Heart left ventricle (tissue), 16 donors: ENCODE measurements around the gene PTTG2. TPM values are rescaled to one million over a fixed set of nuclear protein-coding genes. Genes with fewer than 3 reads are reported as not detected.

Source experiments
- ATAC-seq, 4 donors: fragments of 200-7000 bp; cut with Tn5 transposase; one replicate each; pipeline ENCODE4 v1.9.1; 2020 to 2022; ENCODE audit warnings: moderate library complexity in 4 of 4, mild to moderate bottlenecking in 3 of 4, moderate number of reproducible peaks in 1 of 4
- DNase-seq, 5 donors: peaks; one replicate each; pipeline ENCODE4 v3.0.0-alpha.2; 2020
- H3K27ac ChIP-seq, 12 donors: fragments of 200-600 bp; sonication (generic) in 4 of 12; one replicate each; pipeline versions ENCODE4 v1.5.0 to v1.8.0; 2016 to 2022; ENCODE audit warnings: mild to moderate bottlenecking in 2 of 12
- H3K27me3 ChIP-seq, 9 donors: fragments of 200-600 bp; sonication (generic) in 2 of 9; one replicate each; pipeline versions ENCODE4 v1.5.1 to v1.8.0; 2016 to 2022; ENCODE audit warnings: mild to moderate bottlenecking in 3 of 9
- H3K36me3 ChIP-seq, 9 donors: fragments of 200-600 bp; sonication (generic) in 2 of 9; one replicate each; pipeline versions ENCODE4 v1.5.0 to v1.8.0; 2018 to 2022; ENCODE audit warnings: mild to moderate bottlenecking in 2 of 9
- H3K4me1 ChIP-seq, 12 donors: fragments of 200-600 bp; sonication (generic) in 4 of 12; one replicate each; pipeline versions ENCODE4 v1.5.0 to v1.8.0; 2016 to 2022; ENCODE audit warnings: mild to moderate bottlenecking in 3 of 12
- H3K4me3 ChIP-seq, 12 donors: fragments of 200-600 bp; sonication (generic) in 4 of 12; one replicate each; pipeline versions ENCODE4 v1.5.0 to v1.8.0; 2017 to 2022; ENCODE audit warnings: mild to moderate bottlenecking in 9 of 12, moderate library complexity in 4 of 12
- H3K9me3 ChIP-seq, 12 donors: fragments of 200-600 bp; sonication (generic) in 4 of 12; one replicate each; pipeline versions ENCODE4 v1.5.0 to v1.8.0; 2016 to 2022; ENCODE audit warnings: mild to moderate bottlenecking in 1 of 12
- CTCF ChIP-seq, 12 donors: fragments of 200-600 bp; sonication (generic) in 4 of 12; IDR thresholded peaks; one replicate each; pipeline versions ENCODE4 v1.5.0 to v1.8.0; 2018 to 2022; ENCODE audit warnings: antibody characterized with exemption in 12 of 12, mild to moderate bottlenecking in 5 of 12
- POLR2A ChIP-seq, 2 donors: fragments of 450-650 bp; IDR thresholded peaks; one replicate each; pipeline ENCODE4 v1.6.1; 2017; ENCODE audit warnings: antibody characterized with exemption in 2 of 2, mild to moderate bottlenecking in 2 of 2, moderate library complexity in 2 of 2
- WGBS, 4 donors: extraction: QIAGEN DNeasy Blood & Tissue Kit in 2 of 4; methylation state at CpG; one replicate each; pipeline versions ENCODE4 v1.1.5 to v1.1.7; 2013 to 2018; 5-methylcytosine and 5-hydroxymethylcytosine counted together
- intact Hi-C, 10 donors: fragments of 100-400 bp; cut with DNase I; formaldehyde crosslinking; loops; one replicate each; pipeline versions ENCODE4 v1.11.1 to v1.14.2; 2022
- polyA plus RNA-seq, 2 donors: library from polyadenylated mRNA; stranded (reverse); fragments of 200-250 nt; gene quantifications; one replicate each; pipeline ENCODE4 v1.2.3, GENCODE V29; 2013
- total RNA-seq, 9 donors: library from RNA; depleted of rRNA in 2 of 9; stranded (reverse); fragments of >200 nt in 2 of 9; fragmentation: NEBNext Ultra II Directional in 3 of 9; extraction: Animal tissue kit (Norgen Biotek cat#: 25700) in 3 of 9; gene quantifications; one replicate each; pipeline versions ENCODE4 v1.1.0 to v1.2.4, GENCODE V29; 2016 to 2023
- donor health status: ischemic (EF 13 %, LVEDD 7.1; RV severe dilation, severe dysfunction).
- donor health status: healthy with polysubstance abuse.
- donor health status: DM: no; HTN: yes; CAD: no.
- donor health status: DM: no; HTN: no; CAD: no.
- donor health status: ischemic (EF 25% LVEDD 6.9; RV normal size, moderate dysfunction).
- donor health status: ischemic (EF 25% LVEDD 5.7; RV mildly dilated, moderate dysfunction).
- donor health status: healthy.
- donor health status: DM: yes; HTN: yes; CAD: no.
- donor health status: ischemic (EF 35%, LVEDD 5.7; RV mildly dilated, moderate dysfunction).
- donor health status: nonischemic (EF 11% LVEDD 7.7; RV severe dilation, severe dysfunction).
- donor health status: DM: yes; HTN: yes; CAD: no.
- donor health status: PGD.
- donor health status: ischemic (EF 29% LVEDD 5.4; RV normal size, mild dysfunction).
- donor health status: nonischemic (EF 23%, LVEDD 6.1; RV moderate dilation, normal function).

Gene PTTG2
- total and polyA plus RNA-seq, 11 donors = 0.48 to 2.3 (median 1.0) TPM; not detected in 3

- 76 to 81% (median 77%) methylated on average over 3 of the region's 3 CpGs for WGBS, 4 donors
- ATAC-seq (no peak), DNase-seq (no peak)
- H3K27ac ChIP-seq = no peak overlapping the region
- intact Hi-C loops = no loop called here
- TF ChIP-seq CTCF (IDR thresholded peaks at IDR 0.05) (no peak), POLR2A (IDR thresholded peaks at IDR 0.05) (no peak)
- H3K9me3 ChIP-seq = no peaks in the 10 kb centered on the region
- H3K27me3 ChIP-seq = no peaks in the 10 kb centered on the region
- H3K4me3 ChIP-seq = no peak overlapping the region
- peaks cover 0 to 54% (median 32%) of the 10 kb centered on the region in 12 donors for H3K4me1 ChIP-seq
- H3K36me3 ChIP-seq = no peaks in the 10 kb centered on the region
Measured at GRCh38 chr4:38001927-38002326, 41.7 kb downstream of the PTTG2 start.

- DNase-seq (no peak), ATAC-seq (no peak)
- no peak for TF ChIP-seq POLR2A (IDR thresholded peaks at IDR 0.05)
- TF ChIP-seq CTCF (IDR thresholded peaks at IDR 0.05) = no peak
- Histone ChIP-seq H3K36me3 (no peaks in the 10 kb centered on the region), H3K9me3 (no peaks in the 10 kb centered on the region), H3K27me3 (no peaks in the 10 kb centered on the region), H3K4me1 (peaks cover 0 to 51% (median 32%) of the 10 kb centered on the region in 12 donors), H3K4me3 (no peak overlapping the region), H3K27ac (peak overlapping the region in 1 of 12 donors; percentile 33)
- intact Hi-C loops = no loop called here
- WGBS, 4 donors = 83 to 97% (median 93%) methylated on average over 3 of the region's 3 CpGs
Measured at GRCh38 chr4:38002451-38003071, 42.4 kb downstream of the PTTG2 start.

GRCh38 chr4:38003102-38003501 lies 42.9 kb downstream of the PTTG2 start:
- Histone ChIP-seq H3K27me3 (no peaks in the 10 kb centered on the region), H3K4me3 (no peak overlapping the region), H3K36me3 (no peaks in the 10 kb centered on the region), H3K27ac (peak overlapping the region in 1 of 12 donors; percentile 64), H3K9me3 (no peaks in the 10 kb centered on the region), H3K4me1 (peaks cover 0 to 56% (median 29%) of the 10 kb centered on the region in 12 donors)
- TF ChIP-seq POLR2A (IDR thresholded peaks at IDR 0.05) (no peak), CTCF (IDR thresholded peaks at IDR 0.05) (no peak)
- WGBS, 4 donors = 81 to 83% (median 82%) methylated on average over 3 of the region's 3 CpGs
- DNase-seq = no peak
- ATAC-seq = no peak
- intact Hi-C loops = no loop called here

- H3K27ac ChIP-seq = peak overlapping the region in 1 of 12 donors; percentile 64
- intact Hi-C loops = no loop called here
- TF ChIP-seq POLR2A (IDR thresholded peaks at IDR 0.05) = no peak
- TF ChIP-seq CTCF (IDR thresholded peaks at IDR 0.05) = no peak
- DNase-seq (no peak), ATAC-seq (no peak)
- no peak overlapping the region for H3K4me3 ChIP-seq
- H3K9me3 ChIP-seq = no peaks in the 10 kb centered on the region
- no peaks in the 10 kb centered on the region for H3K27me3 ChIP-seq
- H3K4me1 ChIP-seq = peaks cover 0 to 56% (median 31%) of the 10 kb centered on the region in 12 donors
- no peaks in the 10 kb centered on the region for H3K36me3 ChIP-seq
- WGBS, 4 donors = 92 to 100% (median 97%) methylated on average over 1 of the region's 1 CpG
Measured at GRCh38 chr4:38003628-38004027, 43.4 kb downstream of the PTTG2 start.
